Testis (tissue), 2 donors: Measurements from ENCODE around the gene CRTAC1.

Experiments used
- CTCF ChIP-seq, 3 experiments: fragments of 450-650 bp in 2 of 3; fragments of 200-600 bp in 1 of 3; sonication (generic) in 1 of 3; IDR thresholded peaks; one replicate each; pipeline ENCODE4 v1.5.1; 2016 to 2019; ENCODE audit warnings: antibody characterized with exemption in 3 of 3, mild to moderate bottlenecking in 2 of 3, moderate library complexity in 1 of 3
- POLR2A ChIP-seq: fragments of 450-650 bp; IDR thresholded peaks from one replicate; pipeline ENCODE4 v1.6.1; 2017; ENCODE audit warnings: antibody characterized with exemption, mild to moderate bottlenecking, moderate library complexity

DNA sequence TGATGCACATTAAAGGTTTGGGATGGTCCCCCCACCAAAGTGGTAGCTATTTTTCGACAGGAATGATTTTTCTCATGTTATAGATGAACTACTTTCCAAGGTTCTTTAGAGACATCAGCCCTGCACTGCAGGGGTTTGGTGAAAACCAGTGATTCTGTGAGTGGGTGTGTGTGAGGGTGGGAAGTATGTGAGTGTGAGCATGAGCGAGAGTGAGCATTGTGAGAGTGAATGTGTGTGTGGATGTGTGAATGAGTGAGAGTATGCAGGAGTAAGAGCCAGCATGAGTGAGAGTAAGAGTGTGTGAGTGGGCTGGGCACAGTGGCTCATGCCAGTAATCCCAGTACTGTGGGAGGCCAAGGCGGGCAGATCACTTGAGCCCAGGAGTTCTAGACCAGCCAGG, 105.7 kb downstream of the CRTAC1 start:
- TF ChIP-seq CTCF (IDR thresholded peaks at IDR 0.05) (no peak), POLR2A (no peak)
